ENCODE measurements around the gene ZNF383.
A peak's percentile ranks its signal among the peaks of the same experiment; 100 is the strongest.

ZNF383 gene

GRCh38 chr19:37292998-37293939 lies 75.3 kb downstream of the ZNF383 start:
- DNase-seq (ENCODE audit: low read depth), result peak; percentile 34

- DNase-seq (ENCODE audit: low read depth), result peak; percentile 22
Measured at GRCh38 chr19:37294246-37294645, 76.2 kb downstream of the ZNF383 start.
